MM.1S (cell line): ENCODE data around the gene METTL24.

Experiments used
- EZH2 ChIP-seq: fragments of 300-600 bp; sonication (generic); optimal IDR thresholded peaks from 2 replicates; pipeline ENCODE3; 2017; ENCODE audit warnings: low read depth, mild to moderate bottlenecking, antibody characterized with exemption, low read length, mixed read lengths
- EZH2phosphoT487 ChIP-seq: fragments of 300-600 bp; sonication (generic); IDR thresholded peaks from 2 replicates; pipeline ENCODE4 v1.6.1; 2018; ENCODE audit warnings: antibody characterized with exemption, low read length
- TF ChIP-seq, protein P1 (sequence below): fragments of 300-600 bp; sonication (generic); IDR thresholded peaks from 2 replicates; pipeline ENCODE4 v1.5.1; 2016; ENCODE audit warnings: antibody characterized with exemption, low read length, mixed read lengths

- TF ChIP-seq, protein P1, sequence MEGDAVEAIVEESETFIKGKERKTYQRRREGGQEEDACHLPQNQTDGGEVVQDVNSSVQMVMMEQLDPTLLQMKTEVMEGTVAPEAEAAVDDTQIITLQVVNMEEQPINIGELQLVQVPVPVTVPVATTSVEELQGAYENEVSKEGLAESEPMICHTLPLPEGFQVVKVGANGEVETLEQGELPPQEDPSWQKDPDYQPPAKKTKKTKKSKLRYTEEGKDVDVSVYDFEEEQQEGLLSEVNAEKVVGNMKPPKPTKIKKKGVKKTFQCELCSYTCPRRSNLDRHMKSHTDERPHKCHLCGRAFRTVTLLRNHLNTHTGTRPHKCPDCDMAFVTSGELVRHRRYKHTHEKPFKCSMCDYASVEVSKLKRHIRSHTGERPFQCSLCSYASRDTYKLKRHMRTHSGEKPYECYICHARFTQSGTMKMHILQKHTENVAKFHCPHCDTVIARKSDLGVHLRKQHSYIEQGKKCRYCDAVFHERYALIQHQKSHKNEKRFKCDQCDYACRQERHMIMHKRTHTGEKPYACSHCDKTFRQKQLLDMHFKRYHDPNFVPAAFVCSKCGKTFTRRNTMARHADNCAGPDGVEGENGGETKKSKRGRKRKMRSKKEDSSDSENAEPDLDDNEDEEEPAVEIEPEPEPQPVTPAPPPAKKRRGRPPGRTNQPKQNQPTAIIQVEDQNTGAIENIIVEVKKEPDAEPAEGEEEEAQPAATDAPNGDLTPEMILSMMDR: no peak
- TF ChIP-seq EZH2 (no peak), EZH2phosphoT487 (no peak)
These were observed 146.4 kb downstream of the METTL24 start for GRCh38 chr6:110211753-110212152.
